ENCODE measurements around the gene SEC23A.

DNA sequence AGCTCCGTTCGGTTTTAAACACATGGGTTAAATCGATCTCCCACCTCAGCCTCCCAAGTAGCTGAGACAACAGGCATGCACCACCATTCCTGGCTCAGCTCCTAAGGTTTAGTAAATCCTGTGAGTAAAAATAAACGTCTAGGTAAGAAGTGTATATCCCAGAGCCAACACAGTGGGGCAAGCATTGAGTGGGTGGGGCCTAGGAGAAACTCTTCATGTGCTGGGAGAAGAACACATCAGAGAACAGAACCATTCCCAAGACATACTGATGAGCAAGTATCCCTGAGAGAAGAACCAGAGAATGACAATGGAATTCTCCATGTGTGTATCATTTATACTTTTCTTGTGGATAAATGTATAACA, 86.3 kb downstream of the SEC23A start:
- TF ChIP-seq POLR2A (IDR thresholded peaks at IDR 0.05), result no peak
- TF ChIP-seq, protein P1, sequence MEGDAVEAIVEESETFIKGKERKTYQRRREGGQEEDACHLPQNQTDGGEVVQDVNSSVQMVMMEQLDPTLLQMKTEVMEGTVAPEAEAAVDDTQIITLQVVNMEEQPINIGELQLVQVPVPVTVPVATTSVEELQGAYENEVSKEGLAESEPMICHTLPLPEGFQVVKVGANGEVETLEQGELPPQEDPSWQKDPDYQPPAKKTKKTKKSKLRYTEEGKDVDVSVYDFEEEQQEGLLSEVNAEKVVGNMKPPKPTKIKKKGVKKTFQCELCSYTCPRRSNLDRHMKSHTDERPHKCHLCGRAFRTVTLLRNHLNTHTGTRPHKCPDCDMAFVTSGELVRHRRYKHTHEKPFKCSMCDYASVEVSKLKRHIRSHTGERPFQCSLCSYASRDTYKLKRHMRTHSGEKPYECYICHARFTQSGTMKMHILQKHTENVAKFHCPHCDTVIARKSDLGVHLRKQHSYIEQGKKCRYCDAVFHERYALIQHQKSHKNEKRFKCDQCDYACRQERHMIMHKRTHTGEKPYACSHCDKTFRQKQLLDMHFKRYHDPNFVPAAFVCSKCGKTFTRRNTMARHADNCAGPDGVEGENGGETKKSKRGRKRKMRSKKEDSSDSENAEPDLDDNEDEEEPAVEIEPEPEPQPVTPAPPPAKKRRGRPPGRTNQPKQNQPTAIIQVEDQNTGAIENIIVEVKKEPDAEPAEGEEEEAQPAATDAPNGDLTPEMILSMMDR (IDR thresholded peaks at IDR 0.05), result no peak

Measured in adrenal gland (tissue), 5 donors.